Panc1 (cell line): ENCODE data around the gene CYP4F22.
"Not testable (repeated sequence)": the region's sequence is repeated elsewhere in the genome, so short reads cannot be mapped to it uniquely, and the experiment has no call there.

Experiments used
- CTCF ChIP-seq: fragments of 450-650 bp; IDR thresholded peaks from 2 replicates; pipeline ENCODE4 v1.5.1; 2017; ENCODE audit warnings: mild to moderate bottlenecking
- POLR2AphosphoS5 ChIP-seq: IDR thresholded peaks from 2 replicates; pipeline ENCODE4 v1.6.1; 2012; ENCODE audit warnings: mild to moderate bottlenecking, low read depth, low read length, moderate library complexity
- REST ChIP-seq, 2 experiments: IDR thresholded peaks; 2 replicates each; pipeline ENCODE4 v1.6.1; 2011 to 2012; ENCODE audit warnings: low read depth in 2 of 2, control low read depth in 1 of 2, low read length in 1 of 2, mild to moderate bottlenecking in 1 of 2, moderate library complexity in 1 of 2; ENCODE audit not compliant: insufficient read depth in 1 of 2
- SIN3A ChIP-seq: IDR thresholded peaks from 2 replicates; pipeline ENCODE4 v1.6.1; 2012; ENCODE audit warnings: low read depth, mild to moderate bottlenecking, low read length, moderate library complexity, borderline replicate concordance; ENCODE audit not compliant: insufficient read depth

- TF ChIP-seq CTCF; SIN3A; REST (IDR thresholded peaks at IDR 0.05; ENCODE audit: insufficient read depth in 1 of 2, low read depth in 2 of 2, low read length in 1 of 2); POLR2AphosphoS5: not testable (repeated sequence)
These were observed 22.6 kb upstream of the CYP4F22 start for GRCh38 chr19:15485768-15486167.
